OCI-LY7 (cell line): ENCODE measurements around the gene RADIL.

ENCODE experiments used
- CTCF ChIP-seq: fragments of 200-600 bp; sonication (generic); conservative IDR thresholded peaks from 2 replicates; pipeline ENCODE4 v1.5.1; 2014; ENCODE audit warnings: mild to moderate bottlenecking, antibody characterized with exemption, low read length, moderate library complexity, mixed read lengths
- EZH2phosphoT487 ChIP-seq: fragments of 200-600 bp; sonication (generic); IDR thresholded peaks from 2 replicates; pipeline ENCODE4 v1.6.1; 2018; ENCODE audit warnings: low read depth, borderline replicate concordance, mild to moderate bottlenecking, mixed run types, antibody characterized with exemption, low read length, moderate library complexity, mixed read lengths

GRCh38 chr7:4888161-4888560, 4.6 kb upstream of the RADIL start:
- TF ChIP-seq CTCF = no peak
- TF ChIP-seq EZH2phosphoT487 = no peak
